ENCODE data around the gene FSTL5.

The FSTL5 gene

GRCh38 chr4:162017863-162018262, 145.9 kb downstream of the FSTL5 start:
- DNase-seq = no peak
- Histone ChIP-seq H3K4me1 (no peaks in the 10 kb centered on the region), H3K27me3 (no peaks in the 10 kb centered on the region), H3K9me3 (no peaks in the 10 kb centered on the region), H3K4me3 (ENCODE audit: low read depth, low read length) (no peak overlapping the region), H3K36me3 (no peaks in the 10 kb centered on the region)
- TF ChIP-seq CTCF (IDR thresholded peaks at IDR 0.05; ENCODE audit: low read depth, low read length) = no peak

GRCh38 chr4:162016991-162017390, 146.8 kb downstream of the FSTL5 start:
- no peak for DNase-seq
- Histone ChIP-seq H3K36me3 (no peaks in the 10 kb centered on the region), H3K4me1 (no peaks in the 10 kb centered on the region), H3K27me3 (no peaks in the 10 kb centered on the region), H3K4me3 (ENCODE audit: low read depth, low read length) (no peak overlapping the region), H3K9me3 (no peaks in the 10 kb centered on the region)
- TF ChIP-seq CTCF (IDR thresholded peaks at IDR 0.05; ENCODE audit: low read depth, low read length) = no peak

GRCh38 chr4:162016219-162016618, 147.6 kb downstream of the FSTL5 start:
- TF ChIP-seq CTCF (IDR thresholded peaks at IDR 0.05; ENCODE audit: low read depth, low read length) = no peak
- Histone ChIP-seq H3K4me1 (no peaks in the 10 kb centered on the region), H3K27me3 (no peaks in the 10 kb centered on the region), H3K9me3 (no peaks in the 10 kb centered on the region), H3K36me3 (no peaks in the 10 kb centered on the region), H3K4me3 (ENCODE audit: low read depth, low read length) (no peak overlapping the region)
- no peak for DNase-seq

GRCh38 chr4:162015090-162015489, 148.7 kb downstream of the FSTL5 start:
- no peak for DNase-seq
- Histone ChIP-seq H3K4me3 (ENCODE audit: low read depth, low read length) (no peak overlapping the region), H3K27me3 (no peaks in the 10 kb centered on the region), H3K9me3 (no peaks in the 10 kb centered on the region), H3K36me3 (no peaks in the 10 kb centered on the region), H3K4me1 (no peaks in the 10 kb centered on the region)
- no peak for TF ChIP-seq CTCF (IDR thresholded peaks at IDR 0.05; ENCODE audit: low read depth, low read length)

GRCh38 chr4:162011089-162011488, 152.7 kb downstream of the FSTL5 start:
- DNase-seq = no peak
- no peak overlapping the region for H3K4me3 ChIP-seq (ENCODE audit: low read depth, low read length)
- TF ChIP-seq CTCF (IDR thresholded peaks at IDR 0.05; ENCODE audit: low read depth, low read length) = no peak
- H3K4me1 ChIP-seq = no peaks in the 10 kb centered on the region
- no peaks in the 10 kb centered on the region for H3K36me3 ChIP-seq
- no peaks in the 10 kb centered on the region for H3K27me3 ChIP-seq
- H3K9me3 ChIP-seq = no peaks in the 10 kb centered on the region

- Histone ChIP-seq H3K4me1 (no peaks in the 10 kb centered on the region), H3K4me3 (ENCODE audit: low read depth, low read length) (no peak overlapping the region), H3K9me3 (no peaks in the 10 kb centered on the region), H3K36me3 (no peaks in the 10 kb centered on the region), H3K27me3 (no peaks in the 10 kb centered on the region)
- DNase-seq = no peak
- no peak for TF ChIP-seq CTCF (IDR thresholded peaks at IDR 0.05; ENCODE audit: low read depth, low read length)
Measured at GRCh38 chr4:162010362-162010761, 153.4 kb downstream of the FSTL5 start.

All from BE2C (cell line).